ENCODE data around the gene SCAF4. TPM values are rescaled to one million over a fixed set of nuclear protein-coding genes. Genes with fewer than 3 reads are reported as not detected.
A peak's percentile ranks its signal among the peaks of the same experiment; 100 is the strongest.
"Not testable (repeated sequence)": the region's sequence is repeated elsewhere in the genome, so short reads cannot be mapped to it uniquely, and the experiment has no call there.

The SCAF4 gene
- total RNA-seq, 2 donors from 2014 or later: 12.6 to 29.5 TPM

DNA sequence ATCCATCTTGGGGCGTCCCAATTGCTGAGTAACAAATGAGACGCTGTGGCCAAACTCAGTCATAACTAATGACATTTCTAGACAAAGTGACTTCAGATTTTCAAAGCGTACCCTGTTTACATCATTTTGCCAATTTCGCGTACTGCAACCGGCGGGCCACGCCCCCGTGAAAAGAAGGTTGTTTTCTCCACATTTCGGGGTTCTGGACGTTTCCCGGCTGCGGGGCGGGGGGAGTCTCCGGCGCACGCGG lies 72.7 kb downstream of the SCAF4 start:
- Histone ChIP-seq H3K4me3 (peak overlapping the region; percentile 88 to 95), H3K36me3 (no peaks in the 10 kb centered on the region), H3K27me3 (replicated peaks; ENCODE audit: insufficient read depth) (no peaks in the 10 kb centered on the region), H3K9me3 (no peaks in the 10 kb centered on the region), H3K27ac (peak overlapping the region; percentile 82 to 87), H3K4me1 (replicated peaks) (no peaks in the 10 kb centered on the region)
- TF ChIP-seq, protein P1, sequence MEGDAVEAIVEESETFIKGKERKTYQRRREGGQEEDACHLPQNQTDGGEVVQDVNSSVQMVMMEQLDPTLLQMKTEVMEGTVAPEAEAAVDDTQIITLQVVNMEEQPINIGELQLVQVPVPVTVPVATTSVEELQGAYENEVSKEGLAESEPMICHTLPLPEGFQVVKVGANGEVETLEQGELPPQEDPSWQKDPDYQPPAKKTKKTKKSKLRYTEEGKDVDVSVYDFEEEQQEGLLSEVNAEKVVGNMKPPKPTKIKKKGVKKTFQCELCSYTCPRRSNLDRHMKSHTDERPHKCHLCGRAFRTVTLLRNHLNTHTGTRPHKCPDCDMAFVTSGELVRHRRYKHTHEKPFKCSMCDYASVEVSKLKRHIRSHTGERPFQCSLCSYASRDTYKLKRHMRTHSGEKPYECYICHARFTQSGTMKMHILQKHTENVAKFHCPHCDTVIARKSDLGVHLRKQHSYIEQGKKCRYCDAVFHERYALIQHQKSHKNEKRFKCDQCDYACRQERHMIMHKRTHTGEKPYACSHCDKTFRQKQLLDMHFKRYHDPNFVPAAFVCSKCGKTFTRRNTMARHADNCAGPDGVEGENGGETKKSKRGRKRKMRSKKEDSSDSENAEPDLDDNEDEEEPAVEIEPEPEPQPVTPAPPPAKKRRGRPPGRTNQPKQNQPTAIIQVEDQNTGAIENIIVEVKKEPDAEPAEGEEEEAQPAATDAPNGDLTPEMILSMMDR (IDR thresholded peaks at IDR 0.05): no peak
- DNase-seq (ENCODE audit: low spot score): no peak
- intact Hi-C loops (cut with DNase I): no loop called here
- WGBS: under 1% methylated on average over 18 of the region's 18 CpGs

DNA sequence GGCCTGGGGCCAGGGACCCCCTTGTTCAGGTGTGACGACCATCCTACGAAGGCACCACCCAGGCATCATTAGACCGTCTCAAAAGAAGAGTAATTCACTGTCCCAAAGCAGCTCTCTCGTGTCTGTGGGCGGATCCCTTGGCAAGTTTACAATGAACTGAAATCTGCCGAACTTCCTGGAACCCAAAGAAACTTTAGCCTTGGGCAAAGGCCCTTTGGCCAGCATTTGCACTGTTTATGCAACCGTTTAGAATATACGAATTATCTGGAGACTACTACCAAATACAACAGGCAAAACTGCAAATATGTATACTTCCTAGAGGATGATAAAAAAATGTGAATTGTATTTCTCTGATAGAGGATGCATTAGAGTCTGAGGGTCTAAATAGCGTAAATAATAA lies 73.9 kb downstream of the SCAF4 start:
- Histone ChIP-seq H3K27me3 (replicated peaks; ENCODE audit: insufficient read depth) (no peaks in the 10 kb centered on the region), H3K27ac (no peak overlapping the region), H3K4me3 (no peak overlapping the region), H3K4me1 (replicated peaks) (no peaks in the 10 kb centered on the region), H3K36me3 (no peaks in the 10 kb centered on the region), H3K9me3 (no peaks in the 10 kb centered on the region)
- no peak for DNase-seq (ENCODE audit: low spot score)
- 63% methylated on average over 9 of the region's 9 CpGs for WGBS
- intact Hi-C loops (cut with DNase I): no loop called here
- TF ChIP-seq, protein P1 (IDR thresholded peaks at IDR 0.05): no peak
- no peak for TF ChIP-seq POLR2A (IDR thresholded peaks at IDR 0.05)
- no peak for TF ChIP-seq POLR2AphosphoS5 (IDR thresholded peaks at IDR 0.05)

DNA sequence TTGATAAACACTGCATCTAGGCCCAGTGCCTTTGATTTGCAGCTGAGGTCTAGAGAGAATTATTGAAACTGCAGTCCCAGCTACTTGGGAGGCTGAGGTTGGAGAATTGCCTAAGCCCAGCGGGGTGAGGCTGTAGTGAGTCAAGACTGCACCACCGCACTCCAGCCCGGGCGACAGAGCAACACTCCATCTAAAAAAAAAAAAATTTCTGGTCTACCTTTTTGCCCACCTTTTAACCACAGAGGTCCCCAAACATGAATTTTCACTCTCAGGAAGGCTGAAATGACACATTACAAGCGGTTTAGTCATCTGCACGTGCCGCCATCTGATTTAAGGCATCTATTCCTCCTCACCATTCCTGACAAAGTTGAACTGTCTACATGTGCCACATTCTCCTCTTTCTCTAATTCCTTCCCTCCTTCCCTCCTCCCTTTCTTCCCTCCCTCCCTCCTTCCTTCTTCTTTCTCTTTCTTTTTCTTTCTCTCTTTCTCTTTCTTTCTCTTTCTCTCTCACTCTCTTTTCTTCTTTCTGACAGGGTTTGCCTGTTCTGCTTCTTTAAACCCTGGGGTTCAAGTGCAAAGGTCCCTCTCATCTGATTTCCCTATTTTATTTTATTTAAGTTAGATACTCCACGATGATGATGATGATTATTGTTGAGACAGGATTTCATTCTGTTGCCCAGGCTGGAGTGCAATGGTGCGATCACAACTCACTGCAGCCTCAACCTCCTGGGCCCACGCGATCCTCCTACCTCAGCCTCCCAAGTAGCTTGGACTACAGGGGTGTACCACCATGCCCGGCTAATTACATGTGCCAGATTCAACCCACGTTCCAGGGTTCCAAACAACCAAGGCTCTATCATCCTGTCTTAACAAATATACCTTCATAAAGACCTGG lies 75.5 kb downstream of the SCAF4 start:
- no peak overlapping the region for H3K27ac ChIP-seq
- TF ChIP-seq, protein P1 (IDR thresholded peaks at IDR 0.05): no peak
- no peak for TF ChIP-seq POLR2A (IDR thresholded peaks at IDR 0.05)
- TF ChIP-seq POLR2AphosphoS5 (IDR thresholded peaks at IDR 0.05): no peak
- no peaks in the 10 kb centered on the region for H3K9me3 ChIP-seq
- H3K4me1 ChIP-seq (replicated peaks): no peaks in the 10 kb centered on the region
- H3K4me3 ChIP-seq: no peak overlapping the region
- no peaks in the 10 kb centered on the region for H3K27me3 ChIP-seq (replicated peaks; ENCODE audit: insufficient read depth)
- intact Hi-C loops (cut with DNase I): no loop called here
- no peak for DNase-seq (ENCODE audit: low spot score)
- no peaks in the 10 kb centered on the region for H3K36me3 ChIP-seq
- 94% methylated on average over 13 of the region's 13 CpGs for WGBS

DNA sequence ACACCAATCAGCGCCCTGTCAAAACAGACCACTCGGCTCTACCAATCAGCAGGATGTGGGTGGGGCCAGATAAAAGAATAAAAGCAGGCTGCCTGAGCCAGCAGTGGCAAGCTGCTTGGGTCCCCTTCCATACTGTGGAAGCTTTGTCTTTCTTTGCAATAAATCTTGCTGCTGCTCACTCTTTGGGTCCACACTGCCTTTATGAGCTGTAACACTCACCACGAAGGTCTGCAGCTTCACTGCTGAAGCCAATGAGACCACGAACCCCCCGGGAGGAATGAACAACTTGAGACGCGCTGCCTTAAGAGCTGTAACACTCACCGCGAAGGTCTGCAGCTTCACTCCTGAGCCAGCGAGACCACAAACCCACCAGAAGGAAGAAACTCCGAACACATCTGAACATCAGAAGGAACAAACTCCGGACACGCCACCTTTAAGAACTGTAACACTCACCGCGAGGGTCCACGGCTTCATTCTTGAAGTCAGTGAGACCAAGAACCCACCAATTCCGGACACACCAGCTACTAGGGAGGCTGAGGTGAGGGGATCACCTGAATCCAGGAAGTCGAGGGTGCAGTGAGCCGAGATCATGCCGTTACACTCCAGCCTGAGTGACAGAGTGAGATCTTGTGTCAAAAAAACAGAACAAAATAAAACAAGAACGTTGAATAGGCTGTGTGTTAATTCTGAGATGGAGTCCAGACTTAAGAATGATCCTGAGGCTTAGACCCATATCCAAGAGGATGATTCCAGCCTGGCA lies 76.9 kb downstream of the SCAF4 start:
- WGBS: 83% methylated on average over 21 of the region's 21 CpGs
- intact Hi-C loops (cut with DNase I): not testable (repeated sequence)

GRCh38 chr21:31654340-31654739 lies 77.6 kb downstream of the SCAF4 start:
- TF ChIP-seq POLR2A (IDR thresholded peaks at IDR 0.05) (no peak), POLR2AphosphoS5 (IDR thresholded peaks at IDR 0.05) (no peak)
- TF ChIP-seq, protein P1 (IDR thresholded peaks at IDR 0.05): no peak
- intact Hi-C loops (cut with DNase I): no loop called here
- Histone ChIP-seq H3K9me3 (no peaks in the 10 kb centered on the region), H3K27me3 (replicated peaks; ENCODE audit: insufficient read depth) (no peaks in the 10 kb centered on the region), H3K27ac (no peak overlapping the region), H3K4me1 (replicated peaks) (no peaks in the 10 kb centered on the region), H3K36me3 (no peaks in the 10 kb centered on the region), H3K4me3 (no peak overlapping the region)
- DNase-seq (ENCODE audit: low spot score): no peak
- WGBS: 92% methylated on average over 7 of the region's 20 CpGs

More for the DNA sequence above, 76.9 kb downstream of the SCAF4 start:
- not testable (repeated sequence) for H3K9me3 ChIP-seq; H3K36me3 ChIP-seq; H3K27me3 ChIP-seq (replicated peaks; ENCODE audit: insufficient read depth); H3K4me1 ChIP-seq (replicated peaks); DNase-seq (ENCODE audit: low spot score); H3K4me3 ChIP-seq; H3K27ac ChIP-seq

DNA sequence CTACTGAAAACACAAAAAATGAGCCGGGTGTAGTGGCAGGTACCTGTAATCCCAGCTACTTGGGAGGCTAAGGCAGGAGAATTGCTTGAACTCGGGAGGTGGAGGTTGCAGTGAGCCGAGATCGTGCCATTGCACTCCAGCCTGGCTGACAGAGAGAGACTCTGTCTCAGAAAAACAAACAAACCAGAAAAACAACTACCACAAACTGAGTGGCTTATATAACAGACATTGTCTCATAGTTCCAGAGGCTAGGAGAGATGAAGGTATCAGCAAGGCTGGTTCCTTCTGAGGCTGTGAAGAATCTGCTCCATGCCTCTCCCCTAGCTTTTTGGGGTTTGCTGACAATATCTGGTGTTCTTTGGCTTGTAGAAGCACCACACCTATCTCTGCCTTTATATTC lies 80.4 kb downstream of the SCAF4 start:
- H3K36me3 ChIP-seq; H3K4me1 ChIP-seq (replicated peaks); H3K9me3 ChIP-seq; H3K27ac ChIP-seq; DNase-seq (ENCODE audit: low spot score); intact Hi-C loops (cut with DNase I); H3K27me3 ChIP-seq (replicated peaks; ENCODE audit: insufficient read depth); H3K4me3 ChIP-seq: not testable (repeated sequence)
- WGBS: 79% methylated on average over 4 of the region's 4 CpGs

Data from prostate gland (tissue), 2 donors.